ENCODE results near the gene RAD51AP1. TPM values are rescaled to one million over a fixed set of nuclear protein-coding genes. Genes with fewer than 3 reads are reported as not detected.

RAD51AP1 gene
- total RNA-seq, 1 experiment from 2014 or later: 66.7 TPM

DNA sequence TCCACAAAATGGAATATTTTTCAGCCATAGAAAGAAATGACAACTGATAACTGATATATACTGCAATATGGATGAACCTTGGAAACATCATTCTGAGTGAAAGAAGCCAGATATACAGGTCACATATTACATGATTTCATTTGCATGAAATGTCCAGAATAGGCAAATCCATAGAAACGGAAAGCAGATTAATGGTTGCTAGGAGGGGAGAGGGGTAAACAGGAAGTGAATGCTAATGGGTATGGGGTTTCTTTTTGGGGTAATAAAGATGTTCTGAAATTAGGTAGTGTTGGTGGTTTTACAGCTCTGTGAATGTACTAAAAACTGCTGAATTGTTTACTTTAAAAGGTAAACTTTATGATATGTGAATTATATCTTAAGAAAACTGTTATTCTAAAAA is 6.5 kb downstream of the RAD51AP1 start:
- no peak for DNase-seq (ENCODE audit: low read depth)

GRCh38 chr12:4552191-4552590 is 13.5 kb downstream of the RAD51AP1 start:
- no peak for DNase-seq (ENCODE audit: low read depth)

DNA sequence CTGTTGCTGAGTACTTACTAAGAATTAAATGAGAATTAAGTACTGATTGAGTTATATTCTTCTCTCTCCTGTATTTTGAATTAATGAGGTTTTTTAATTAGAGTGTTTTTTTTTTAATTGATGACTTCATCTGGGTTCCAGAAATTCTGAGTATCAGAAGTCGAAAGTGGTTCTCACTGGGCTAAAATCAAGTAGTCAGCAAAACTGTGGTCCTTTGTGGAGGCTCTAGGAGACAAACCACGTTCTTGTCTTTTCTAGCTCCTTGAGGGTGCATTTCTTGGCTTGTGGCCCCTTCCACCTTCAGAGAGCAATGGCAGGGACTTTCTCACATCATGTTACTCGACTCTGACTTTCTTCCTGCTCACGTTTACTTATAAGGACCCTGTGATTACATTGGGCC is 15.3 kb downstream of the RAD51AP1 start:
- no peak for DNase-seq (ENCODE audit: low read depth)

DNA sequence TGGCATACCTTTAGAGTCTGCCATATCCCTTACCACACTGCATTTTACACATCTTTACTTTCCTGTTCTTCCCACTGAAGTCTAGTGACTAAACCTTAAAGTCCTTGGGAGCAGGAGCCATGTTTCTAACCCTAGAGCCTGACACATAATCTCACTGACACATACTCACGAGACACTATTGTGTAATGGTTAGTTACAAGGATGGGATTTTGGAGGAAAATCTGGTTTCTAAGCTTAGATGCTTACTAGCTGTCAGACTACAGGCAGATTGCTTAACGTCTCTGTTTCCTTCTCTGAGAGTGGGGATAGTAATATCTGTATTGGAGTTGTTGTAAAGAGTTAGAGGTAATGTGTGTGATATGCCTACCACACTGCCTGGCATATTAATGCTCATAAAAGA is 17.1 kb downstream of the RAD51AP1 start:
- DNase-seq (ENCODE audit: low read depth): no peak

DNA sequence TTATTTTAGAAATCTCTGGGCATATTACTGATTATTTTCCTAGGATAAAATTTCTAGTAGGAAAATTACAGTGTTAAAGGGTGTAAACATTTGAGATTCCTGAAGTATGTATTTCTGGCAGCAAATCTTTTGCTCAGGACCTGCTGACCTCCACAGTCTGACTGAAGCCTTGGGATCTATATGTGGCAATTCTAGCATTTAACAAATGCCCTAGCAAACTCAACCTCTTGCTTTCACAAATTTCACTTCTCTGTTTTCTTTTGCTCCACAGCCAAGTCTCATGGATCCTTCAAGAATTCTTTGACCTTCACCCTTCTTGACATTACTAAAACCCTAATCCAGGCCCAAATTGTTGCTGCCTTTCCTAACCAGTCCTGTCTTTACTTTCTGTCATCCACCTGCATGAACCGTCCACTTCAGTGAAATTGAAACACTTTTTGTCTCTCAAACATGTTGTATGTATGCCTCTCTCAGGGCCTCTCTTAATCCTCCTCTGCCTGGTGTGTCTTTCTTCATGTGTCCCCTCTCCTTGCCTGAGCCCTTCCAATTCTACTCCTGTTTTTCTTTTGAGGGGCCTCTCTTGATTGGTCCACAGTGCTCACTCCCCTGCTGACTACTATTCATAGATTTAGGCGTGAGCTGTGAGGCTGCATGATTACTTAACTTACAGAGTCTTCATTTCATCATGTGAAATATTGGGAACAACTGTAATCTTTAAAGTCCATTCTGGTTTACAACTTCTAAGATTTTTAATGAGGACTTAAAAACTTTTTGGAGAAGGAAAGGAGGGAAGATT is 18.2 kb downstream of the RAD51AP1 start:
- no peak for DNase-seq (ENCODE audit: low read depth)

- no peak for DNase-seq (ENCODE audit: low read depth)
Measured at GRCh38 chr12:4557586-4557985, 18.9 kb downstream of the RAD51AP1 start.

DNA sequence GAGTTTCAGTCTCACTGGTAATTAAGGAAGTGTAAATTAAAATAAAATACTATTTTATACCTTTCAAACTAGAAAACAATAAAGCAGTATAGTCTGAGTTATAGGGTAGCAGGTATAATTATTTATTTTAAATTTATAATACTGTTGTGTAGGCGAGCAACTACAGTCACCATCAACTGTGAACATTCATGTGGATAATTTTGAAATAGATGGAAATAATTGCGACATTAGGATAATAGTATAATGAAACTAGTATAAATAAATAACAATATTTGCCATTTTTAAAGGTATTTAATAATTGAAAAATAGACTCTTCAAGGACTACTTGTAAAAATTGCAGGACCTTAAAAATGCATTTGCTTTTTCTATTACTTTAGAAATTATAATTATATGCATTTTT is 19.5 kb downstream of the RAD51AP1 start:
- no peak for DNase-seq (ENCODE audit: low read depth)

DNA sequence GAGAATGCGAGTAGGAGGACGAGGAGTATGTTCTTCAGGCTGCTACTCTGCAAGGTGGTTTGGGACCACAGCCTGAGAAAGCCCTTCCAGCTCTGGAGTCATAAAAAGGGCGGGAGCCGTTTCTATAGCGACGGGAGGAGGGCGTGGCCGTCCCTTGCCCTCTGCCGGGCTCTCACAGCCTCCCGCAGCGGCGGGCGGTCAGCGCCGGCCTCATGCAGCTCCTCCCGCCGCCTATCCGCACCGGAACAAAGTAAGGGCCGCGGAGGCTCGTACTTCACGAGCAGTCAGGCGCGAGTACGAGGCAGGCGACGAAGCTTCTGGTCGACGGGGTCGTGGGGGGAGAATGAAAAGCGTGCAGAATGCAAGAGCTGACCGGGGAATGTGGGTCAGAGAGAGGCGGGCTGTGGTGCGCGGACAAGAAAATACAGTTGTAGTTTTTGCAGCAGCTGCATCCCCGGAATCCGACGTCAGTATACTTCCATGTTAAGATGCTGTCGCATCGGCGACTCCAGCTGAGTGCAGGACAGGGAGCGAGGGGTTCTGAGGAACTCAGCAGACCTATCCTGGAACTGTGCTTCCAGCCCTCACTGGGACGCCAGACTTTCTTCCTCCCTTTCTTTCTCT is 23.5 kb downstream of the RAD51AP1 start, which contains the start of gene DYRK4:
Gene DYRK4 (plus strand): TSS at position 175 of the 624 bp plus-strand sequence. CDS start 38 bp downstream, at position 213.
- DNase-seq (ENCODE audit: low read depth): no peak

- DNase-seq (ENCODE audit: low read depth): peak; percentile 2
Measured at GRCh38 chr12:4563336-4563735, 24.6 kb downstream of the RAD51AP1 start.

- DNase-seq (ENCODE audit: low read depth): no peak
Measured at GRCh38 chr12:4564818-4565217, 26.1 kb downstream of the RAD51AP1 start.

- DNase-seq (ENCODE audit: low read depth): no peak
Measured at GRCh38 chr12:4566474-4566873, 27.8 kb downstream of the RAD51AP1 start.

DNA sequence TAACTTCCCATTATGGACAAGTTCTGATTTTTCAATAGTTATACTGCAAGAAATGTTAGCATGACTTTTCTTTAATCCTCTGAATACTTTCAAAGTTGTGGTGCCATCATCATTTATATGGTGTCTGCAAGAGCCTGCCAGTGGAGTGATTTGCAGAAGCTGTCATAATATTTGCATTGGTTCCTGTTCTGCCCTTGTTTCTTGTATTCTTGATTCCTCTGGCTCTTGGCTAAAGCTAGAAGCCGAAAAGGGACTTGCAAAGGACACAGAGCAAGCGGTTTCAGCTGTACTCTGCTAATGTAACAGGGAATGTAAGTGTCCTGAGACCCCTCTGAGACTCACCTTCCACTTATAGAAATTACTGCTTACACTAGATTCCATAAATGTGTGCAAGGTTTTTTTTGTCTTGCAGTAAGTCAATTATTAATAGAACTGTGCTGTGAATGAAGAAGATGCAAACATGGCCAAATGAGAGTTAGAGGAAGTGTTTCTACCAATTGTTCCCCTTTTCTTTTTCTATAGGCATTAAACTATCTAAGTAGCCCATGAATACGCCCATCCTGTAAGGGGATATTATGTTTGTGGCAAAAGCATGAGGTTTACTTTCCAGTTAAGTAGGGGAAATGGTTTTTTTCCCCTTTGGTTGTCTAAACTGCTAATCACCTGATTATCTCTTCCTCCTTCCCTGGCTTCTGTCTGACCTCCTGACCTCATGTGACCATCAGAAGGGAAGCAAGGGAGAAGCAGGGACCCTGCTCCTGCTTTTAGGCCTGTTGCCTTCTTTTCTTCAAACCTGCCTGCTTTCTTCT is 28.6 kb downstream of the RAD51AP1 start:
- DNase-seq (ENCODE audit: low read depth): no peak

- DNase-seq (ENCODE audit: low read depth): no peak
Measured at GRCh38 chr12:4569261-4569660, 30.6 kb downstream of the RAD51AP1 start.

GRCh38 chr12:4572680-4573079 is 34.0 kb downstream of the RAD51AP1 start:
- no peak for DNase-seq (ENCODE audit: low read depth)

- DNase-seq (ENCODE audit: low read depth): peak; percentile 8
Measured at GRCh38 chr12:4579305-4580102, 40.8 kb downstream of the RAD51AP1 start.

DNA sequence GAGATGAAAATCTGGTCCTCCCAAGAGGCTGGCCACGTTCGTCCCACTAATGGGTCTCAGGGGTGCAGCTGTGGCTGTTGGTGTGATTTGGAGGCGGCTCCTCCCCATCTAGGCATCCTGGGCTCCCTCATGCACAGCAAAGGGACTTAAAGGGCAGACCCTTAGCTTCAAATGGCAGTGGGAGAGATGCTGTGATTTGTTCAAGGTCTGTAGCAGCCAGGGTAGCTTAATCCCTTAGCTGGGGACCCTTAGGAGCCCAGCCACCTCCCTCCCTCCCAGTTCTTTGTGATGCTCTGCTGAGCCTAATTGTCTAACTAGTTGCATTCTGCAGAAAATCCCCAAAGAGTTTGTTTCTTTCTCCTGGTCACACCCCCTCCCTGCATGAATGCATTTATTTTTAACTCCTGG is 41.6 kb downstream of the RAD51AP1 start:
- DNase-seq (ENCODE audit: low read depth): no peak

DNA sequence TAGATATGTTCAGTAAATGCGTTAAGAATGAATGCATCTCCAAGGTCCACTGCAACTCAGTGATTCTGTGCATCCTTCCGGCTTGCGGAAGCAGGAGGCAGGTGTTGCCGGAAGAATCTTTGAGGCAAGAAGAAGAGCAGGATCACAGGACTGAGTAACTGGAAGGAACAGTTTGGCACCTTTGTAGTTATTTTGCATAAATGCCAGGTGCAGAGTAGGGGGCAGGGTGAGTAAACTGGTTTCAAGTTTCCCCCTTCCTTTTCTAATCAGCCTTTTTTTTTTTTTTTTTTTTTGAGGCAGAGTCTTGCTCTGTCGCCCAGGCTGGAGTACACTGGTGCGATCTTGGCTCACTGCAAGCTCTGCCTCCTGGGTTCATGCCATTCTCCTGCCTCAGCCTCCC is 45.6 kb downstream of the RAD51AP1 start:
- no peak for DNase-seq (ENCODE audit: low read depth)

- DNase-seq (ENCODE audit: low read depth): no peak
Measured at GRCh38 chr12:4584896-4585295, 46.2 kb downstream of the RAD51AP1 start.

DNA sequence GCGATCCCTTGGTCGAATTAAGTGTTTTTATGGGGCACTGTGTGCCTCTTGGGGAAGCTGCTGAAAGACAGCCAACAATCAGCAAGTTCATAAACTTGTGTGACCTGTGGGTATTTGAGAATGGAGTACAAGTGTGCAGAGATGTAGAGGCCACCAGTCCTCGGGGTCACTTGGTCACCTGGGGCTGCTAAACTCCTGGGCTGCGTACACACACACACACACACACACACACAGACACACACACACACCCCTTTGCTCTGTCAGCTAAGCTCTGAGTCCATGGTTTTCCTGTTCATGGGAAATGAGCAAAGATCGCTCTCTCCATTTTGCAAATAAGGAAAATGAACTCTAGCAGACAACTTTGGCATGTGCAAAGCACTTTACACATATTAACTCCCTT is 47.8 kb downstream of the RAD51AP1 start:
- no peak for DNase-seq (ENCODE audit: low read depth)

- no peak for DNase-seq (ENCODE audit: low read depth)
Measured at GRCh38 chr12:4587108-4587507, 48.4 kb downstream of the RAD51AP1 start.

GRCh38 chr12:4588916-4589315 is 50.2 kb downstream of the RAD51AP1 start:
- no peak for DNase-seq (ENCODE audit: low read depth)

DNA sequence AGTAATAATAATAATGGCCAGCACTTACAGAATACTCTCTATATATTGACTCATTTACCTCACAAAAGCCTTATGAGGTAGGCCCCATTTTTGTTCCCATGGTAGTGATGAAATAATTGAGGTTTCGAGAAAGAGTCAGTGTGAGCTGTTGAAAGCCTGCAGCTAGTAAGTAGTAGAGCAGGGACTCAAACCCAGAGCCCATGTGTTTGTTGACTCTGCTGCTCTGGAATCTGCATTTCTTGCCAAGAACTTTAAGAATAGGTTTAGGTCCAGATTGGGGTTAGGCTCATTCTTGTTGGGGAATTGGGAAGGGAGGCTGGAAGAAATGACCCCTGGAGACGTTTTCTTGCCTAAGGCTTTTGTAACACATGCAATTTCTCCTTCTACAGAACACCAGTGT is 51.3 kb downstream of the RAD51AP1 start:
- DNase-seq (ENCODE audit: low read depth): no peak
